ENCODE results near the gene SF3A2.

The SF3A2 gene

GRCh38 chr19:2192862-2193261, 43.8 kb upstream of the SF3A2 start:
- no peaks in the 10 kb centered on the region for H3K4me1 ChIP-seq (ENCODE audit: insufficient read depth, low read length)
- H3K4me3 ChIP-seq (ENCODE audit: low read depth in 1 of 2, low read length in 2 of 2) = no peak overlapping the region
- H3K36me3 ChIP-seq (ENCODE audit: insufficient read depth, low read length) = peaks cover 97% of the 10 kb centered on the region
- no peak overlapping the region for H3K9ac ChIP-seq (ENCODE audit: low read depth, low read length)
- H3K27ac ChIP-seq (ENCODE audit: low read length) = no peak overlapping the region
- H2AFZ ChIP-seq (ENCODE audit: low read depth, low read length) = no peak overlapping the region
- no peaks in the 10 kb centered on the region for H3K27me3 ChIP-seq (ENCODE audit: insufficient read depth, low read length, poor library complexity)
- ATAC-seq (ENCODE audit: insufficient read depth, low read depth) (no peak), DNase-seq (no peak)
- no peak for TF ChIP-seq EZH2 (IDR thresholded peaks at IDR 0.05; ENCODE audit: borderline replicate concordance, low read depth, low read length, severe bottlenecking)
- no peak for TF ChIP-seq CTCF (IDR thresholded peaks at IDR 0.05; ENCODE audit: borderline replicate concordance, extremely low read depth, low read length, poor library complexity, severe bottlenecking)
- no peak overlapping the region for H3K4me2 ChIP-seq (ENCODE audit: insufficient read depth, low read length)
- no peaks in the 10 kb centered on the region for H3K9me3 ChIP-seq (ENCODE audit: insufficient read depth, low read length, severe bottlenecking)
- peaks cover 92% of the 10 kb centered on the region for H3K79me2 ChIP-seq (ENCODE audit: insufficient read depth, low read length)
- H4K20me1 ChIP-seq (ENCODE audit: insufficient read depth, low read length) = peaks cover 87% of the 10 kb centered on the region

- Histone ChIP-seq H3K79me2 (ENCODE audit: insufficient read depth, low read length) (peaks cover 93% of the 10 kb centered on the region), H2AFZ (ENCODE audit: low read depth, low read length) (no peak overlapping the region), H3K27me3 (ENCODE audit: insufficient read depth, low read length, poor library complexity) (no peaks in the 10 kb centered on the region), H3K27ac (ENCODE audit: low read length) (no peak overlapping the region), H3K4me3 (ENCODE audit: low read depth in 1 of 2, low read length in 2 of 2) (no peak overlapping the region), H3K4me1 (ENCODE audit: insufficient read depth, low read length) (no peaks in the 10 kb centered on the region), H3K9me3 (ENCODE audit: insufficient read depth, low read length, severe bottlenecking) (no peaks in the 10 kb centered on the region), H3K9ac (ENCODE audit: low read depth, low read length) (no peak overlapping the region), H3K36me3 (ENCODE audit: insufficient read depth, low read length) (peaks cover 98% of the 10 kb centered on the region), H4K20me1 (ENCODE audit: insufficient read depth, low read length) (peaks cover 89% of the 10 kb centered on the region), H3K4me2 (ENCODE audit: insufficient read depth, low read length) (no peak overlapping the region)
- no peak for DNase-seq
- TF ChIP-seq EZH2 (IDR thresholded peaks at IDR 0.05; ENCODE audit: borderline replicate concordance, low read depth, low read length, severe bottlenecking) (no peak), CTCF (IDR thresholded peaks at IDR 0.05; ENCODE audit: borderline replicate concordance, extremely low read depth, low read length, poor library complexity, severe bottlenecking) (no peak)
- no peak for ATAC-seq (ENCODE audit: insufficient read depth, low read depth)
Observed at GRCh38 chr19:2193807-2194206, 42.8 kb upstream of the SF3A2 start.

- Histone ChIP-seq H3K79me2 (ENCODE audit: insufficient read depth, low read length) (peaks cover 93% of the 10 kb centered on the region), H3K9me3 (ENCODE audit: insufficient read depth, low read length, severe bottlenecking) (no peaks in the 10 kb centered on the region), H3K36me3 (ENCODE audit: insufficient read depth, low read length) (peaks cover 98% of the 10 kb centered on the region), H3K9ac (ENCODE audit: low read depth, low read length) (no peak overlapping the region), H3K4me3 (ENCODE audit: low read depth in 1 of 2, low read length in 2 of 2) (no peak overlapping the region), H2AFZ (ENCODE audit: low read depth, low read length) (no peak overlapping the region), H3K4me1 (ENCODE audit: insufficient read depth, low read length) (no peaks in the 10 kb centered on the region), H3K27me3 (ENCODE audit: insufficient read depth, low read length, poor library complexity) (no peaks in the 10 kb centered on the region), H3K4me2 (ENCODE audit: insufficient read depth, low read length) (no peak overlapping the region), H4K20me1 (ENCODE audit: insufficient read depth, low read length) (peaks cover 89% of the 10 kb centered on the region), H3K27ac (ENCODE audit: low read length) (no peak overlapping the region)
- no peak for ATAC-seq (ENCODE audit: insufficient read depth, low read depth)
- TF ChIP-seq CTCF (IDR thresholded peaks at IDR 0.05; ENCODE audit: borderline replicate concordance, extremely low read depth, low read length, poor library complexity, severe bottlenecking) (no peak), EZH2 (IDR thresholded peaks at IDR 0.05; ENCODE audit: borderline replicate concordance, low read depth, low read length, severe bottlenecking) (no peak)
- DNase-seq = no peak
Observed at GRCh38 chr19:2194513-2195078, 42.0 kb upstream of the SF3A2 start.

All from DND-41 (cell line).